Endothelial cell of umbilical vein (primary cell): Measurements from ENCODE around the gene DPH2. TPM values are rescaled to one million over a fixed set of nuclear protein-coding genes. Genes with fewer than 3 reads are reported as not detected.
A peak's percentile ranks its signal among the peaks of the same experiment; 100 is the strongest.

ENCODE experiments used
- BruUV-seq: library from RNA; stranded (reverse); fragments of 400-500 nt; replicated peaks from 2 replicates; lab custom pipeline; 2021; lab: Mats Ljungman, UMichigan
- CTCF ChIA-PET: fragments of 300-600, 350-600 bp; sonication (Branson Sonifier 250); formaldehyde crosslinking; loops from one replicate; lab custom pipeline; 2021; ENCODE audit warnings: antibody characterized with exemption, inconsistent platforms; lab: Charles Lee
- POLR2A ChIA-PET: fragments of 300-600, 350-600 bp; sonication (Branson Sonifier 250); formaldehyde crosslinking; loops from one replicate; lab custom pipeline; 2021; ENCODE audit warnings: antibody characterized with exemption, inconsistent platforms; lab: Charles Lee
- DNase-seq: peaks from one replicate; pipeline ENCODE4 v3.0.0-alpha.2; 2011; ENCODE audit warnings: low read depth, low spot score
- FAIRE-seq: peaks from 2 replicates; lab custom pipeline; 2011; peaks lifted over from hg19 to GRCh38; lab: Jason Lieb, UNC
- H2AFZ ChIP-seq: 2 replicates; pipeline ENCODE4 v1.6.0; 2012; ENCODE audit warnings: low read depth, low read length, control low read depth, inconsistent platforms
- H3K27ac ChIP-seq: 2 replicates; pipeline ENCODE4 v1.5.1; 2011; ENCODE audit warnings: low read depth, mild to moderate bottlenecking, control low read depth, low read length, moderate library complexity; ENCODE audit not compliant: insufficient read depth
- H3K27me3 ChIP-seq, 2 experiments: 2 replicates each; pipeline versions ENCODE4 v1.6.0 to v1.6.1; 2011; ENCODE audit warnings: low read length in 2 of 2, mixed read lengths in 1 of 2; ENCODE audit not compliant: control insufficient read depth in 2 of 2, insufficient read depth in 2 of 2
- H3K36me3 ChIP-seq, 2 experiments: 2 replicates in 1 of 2; 3 replicates in 1 of 2; pipeline ENCODE4 v1.5.1; 2011; ENCODE audit warnings: low read length in 2 of 2, mild to moderate bottlenecking in 1 of 2, moderate library complexity in 1 of 2; ENCODE audit not compliant: control insufficient read depth in 2 of 2, insufficient read depth in 2 of 2; ENCODE audit errors: extremely low read depth in 1 of 2
- H3K4me1 ChIP-seq: 3 replicates; pipeline ENCODE4 v1.5.1; 2011; ENCODE audit warnings: mild to moderate bottlenecking, low read length; ENCODE audit not compliant: control insufficient read depth, insufficient read depth; ENCODE audit errors: extremely low read depth
- H3K4me2 ChIP-seq: 2 replicates; pipeline ENCODE4 v1.6.1; 2011; ENCODE audit warnings: low read length, control low read depth, mixed read lengths; ENCODE audit not compliant: insufficient read depth
- H3K4me3 ChIP-seq, 3 experiments: fragments of 200-600 bp in 1 of 3; sonication (generic), shearing (Covaris generic) in 1 of 3; replicated peaks in 1 of 3; 2 replicates each; pipeline ENCODE4 v1.5.1; 2011 to 2016; ENCODE audit warnings: control low read depth in 3 of 3, low read length in 3 of 3, mild to moderate bottlenecking in 2 of 3, inconsistent platforms in 1 of 3, low read depth in 1 of 3, moderate library complexity in 1 of 3; ENCODE audit not compliant: insufficient read depth in 1 of 3
- H3K79me2 ChIP-seq: 2 replicates; pipeline ENCODE4 v1.6.0; 2012; ENCODE audit warnings: low read length, inconsistent platforms; ENCODE audit not compliant: control insufficient read depth, insufficient read depth
- H3K9ac ChIP-seq: replicated peaks from 2 replicates; pipeline ENCODE3; 2011; ENCODE audit warnings: low read length, control low read depth; ENCODE audit not compliant: insufficient read depth; ENCODE audit errors: extremely low read depth
- H3K9me1 ChIP-seq: replicated peaks from 3 replicates; pipeline ENCODE4 v1.6.0; 2011; ENCODE audit warnings: mild to moderate bottlenecking, low read length; ENCODE audit not compliant: control insufficient read depth, insufficient read depth; ENCODE audit errors: extremely low read depth
- H3K9me3 ChIP-seq: replicated peaks from 2 replicates; pipeline ENCODE4 v1.5.1; 2012; ENCODE audit warnings: low read length, inconsistent platforms; ENCODE audit not compliant: control insufficient read depth, insufficient read depth
- H4K20me1 ChIP-seq: replicated peaks from 2 replicates; pipeline ENCODE3; 2011; ENCODE audit warnings: mild to moderate bottlenecking, low read length; ENCODE audit not compliant: control insufficient read depth, insufficient read depth; ENCODE audit errors: extremely low read depth
- EZH2 ChIP-seq: IDR thresholded peaks from 2 replicates; pipeline ENCODE4 v1.6.1; 2012; ENCODE audit warnings: borderline replicate concordance, low read depth, mild to moderate bottlenecking, moderate library complexity, low read length, inconsistent platforms; ENCODE audit not compliant: severe bottlenecking
- FOS ChIP-seq: IDR thresholded peaks from 2 replicates; pipeline ENCODE4 v1.6.1; 2011; ENCODE audit warnings: mild to moderate bottlenecking, low read length, moderate library complexity, borderline replicate concordance; ENCODE audit not compliant: insufficient read depth
- GATA2 ChIP-seq: IDR thresholded peaks from 2 replicates; pipeline ENCODE4 v1.7.0; 2011; ENCODE audit warnings: low read depth, mild to moderate bottlenecking, moderate library complexity, mixed read lengths, low read length; ENCODE audit not compliant: insufficient read length, insufficient read depth
- JUN ChIP-seq: IDR thresholded peaks from 2 replicates; pipeline ENCODE4 v1.6.1; 2011; ENCODE audit warnings: borderline replicate concordance, low read depth; ENCODE audit not compliant: insufficient read length, insufficient read depth
- MYC ChIP-seq: IDR thresholded peaks from one replicate; pipeline ENCODE4 v1.6.1; 2011; ENCODE audit warnings: mild to moderate bottlenecking, low read depth, low read length
- POLR2A ChIP-seq: IDR thresholded peaks from 2 replicates; pipeline ENCODE4 v1.6.1; 2012; ENCODE audit warnings: low read depth, mild to moderate bottlenecking, control low read depth, low read length
- POLR2AphosphoS5 ChIP-seq: IDR thresholded peaks from 2 replicates; pipeline ENCODE4 v1.6.1; 2012; ENCODE audit warnings: low read depth, mild to moderate bottlenecking, control low read depth, low read length, moderate library complexity; ENCODE audit not compliant: insufficient read depth
- dilution Hi-C: fragments of 300-500 bp; cut with MboI; formaldehyde crosslinking; loops from one replicate; pipeline ENCODE4 v1.15.0; 2019; ENCODE audit warnings: low sequenced_read_pairs; ENCODE audit not compliant: extremely low pct_ligation_motif_present
- intact Hi-C: fragments of 100-400 bp; cut with micrococcal nuclease; formaldehyde crosslinking; loops from one replicate; pipeline ENCODE4 v1.10.0; 2022
- polyA plus RNA-seq, 4 experiments: library from polyadenylated mRNA; depleted of rRNA in 3 of 4; stranded (reverse) in 3 of 4; unstranded in 1 of 4; fragments of >200 nt; gene quantifications; 2 replicates each; pipeline versions ENCODE4 v1.2.1 to v1.2.3, GENCODE V29; 2011 to 2012; ENCODE audit warnings: missing spikeins in 1 of 4
- total RNA-seq: library from RNA; stranded (reverse); gene quantifications from 2 replicates; pipeline ENCODE4 v1.2.3, GENCODE V29; 2021
- TF ChIP-seq, protein P1 (sequence below), 2 donors: IDR thresholded peaks; 1 replicate in 1 of 2; 2 replicates in 1 of 2; pipeline ENCODE4 v1.5.1; 2011; ENCODE audit warnings: low read length in 2 of 2, mild to moderate bottlenecking in 2 of 2, moderate library complexity in 2 of 2, control low read depth in 1 of 2, inconsistent platforms in 1 of 2, low read depth in 1 of 2; ENCODE audit not compliant: insufficient read depth in 1 of 2; ENCODE audit errors: extremely low read depth in 1 of 2
- TF ChIP-seq, protein P2 (sequence below): IDR thresholded peaks from 2 replicates; pipeline ENCODE4 v1.6.1; 2011; ENCODE audit not compliant: insufficient read depth, insufficient read length

Gene DPH2
- total and polyA plus RNA-seq, 2 donors (not counting 3 experiments of a cell fraction or from before 2014, with no cell fraction given) = 28.1 to 59.1 TPM

DNA sequence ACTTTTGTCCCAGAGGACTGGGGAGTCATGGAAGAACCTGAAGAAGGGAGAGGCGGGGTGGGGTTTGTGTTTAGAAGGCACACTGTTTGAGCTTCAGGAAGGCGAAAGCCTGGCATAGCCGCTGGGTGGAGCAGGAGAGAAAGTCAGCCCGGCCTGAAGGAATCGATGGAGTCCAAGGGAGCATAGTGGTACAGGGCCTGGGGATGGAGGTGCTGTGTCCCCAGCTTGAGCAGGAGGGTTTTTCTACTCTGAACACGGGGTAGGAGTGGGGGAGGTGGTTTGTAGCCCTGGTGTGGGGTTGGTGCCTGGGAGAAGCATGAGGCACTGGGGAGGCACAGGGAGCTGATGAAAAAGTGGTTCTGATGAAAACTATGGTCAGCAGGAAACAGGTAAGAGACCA is 16.9 kb downstream of the DPH2 start:
- H4K20me1 ChIP-seq = no peaks in the 10 kb centered on the region
- no peak overlapping the region for H3K4me3 ChIP-seq
- POLR2A ChIA-PET = no interaction called here
- TF ChIP-seq POLR2AphosphoS5 = no peak
- TF ChIP-seq, protein P1, sequence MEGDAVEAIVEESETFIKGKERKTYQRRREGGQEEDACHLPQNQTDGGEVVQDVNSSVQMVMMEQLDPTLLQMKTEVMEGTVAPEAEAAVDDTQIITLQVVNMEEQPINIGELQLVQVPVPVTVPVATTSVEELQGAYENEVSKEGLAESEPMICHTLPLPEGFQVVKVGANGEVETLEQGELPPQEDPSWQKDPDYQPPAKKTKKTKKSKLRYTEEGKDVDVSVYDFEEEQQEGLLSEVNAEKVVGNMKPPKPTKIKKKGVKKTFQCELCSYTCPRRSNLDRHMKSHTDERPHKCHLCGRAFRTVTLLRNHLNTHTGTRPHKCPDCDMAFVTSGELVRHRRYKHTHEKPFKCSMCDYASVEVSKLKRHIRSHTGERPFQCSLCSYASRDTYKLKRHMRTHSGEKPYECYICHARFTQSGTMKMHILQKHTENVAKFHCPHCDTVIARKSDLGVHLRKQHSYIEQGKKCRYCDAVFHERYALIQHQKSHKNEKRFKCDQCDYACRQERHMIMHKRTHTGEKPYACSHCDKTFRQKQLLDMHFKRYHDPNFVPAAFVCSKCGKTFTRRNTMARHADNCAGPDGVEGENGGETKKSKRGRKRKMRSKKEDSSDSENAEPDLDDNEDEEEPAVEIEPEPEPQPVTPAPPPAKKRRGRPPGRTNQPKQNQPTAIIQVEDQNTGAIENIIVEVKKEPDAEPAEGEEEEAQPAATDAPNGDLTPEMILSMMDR (IDR thresholded peaks at IDR 0.05; ENCODE audit: extremely low read depth in 1 of 2, insufficient read depth in 1 of 2, low read depth in 1 of 2, low read length in 2 of 2) = peak in 1 of 2 donors; percentile 11
- no peaks in the 10 kb centered on the region for H3K9me3 ChIP-seq
- H3K4me1 ChIP-seq = peaks cover 3% of the 10 kb centered on the region
- no peak overlapping the region for H3K27ac ChIP-seq
- FAIRE-seq = no peak
- no peaks in the 10 kb centered on the region for H3K9me1 ChIP-seq
- CTCF ChIA-PET = interaction anchor here (1.3 to 1.8 kb wide), 3 partner anchors 12 to 62 kb away, joined by 3 to 8 read pairs (median 5); no protein-coding TSS in a partner anchor
- no peak overlapping the region for H3K4me2 ChIP-seq
- H2AFZ ChIP-seq = no peak overlapping the region
- DNase-seq = no peak
- peaks cover 0 to 10% of the 10 kb centered on the region in 2 experiments for H3K36me3 ChIP-seq
- H3K27me3 ChIP-seq = no peaks in the 10 kb centered on the region
- dilution Hi-C loops (no loop called here), intact Hi-C loops (no loop called here)
- BruUV-seq = no TSS peak
- H3K9ac ChIP-seq = no peak overlapping the region
- no peaks in the 10 kb centered on the region for H3K79me2 ChIP-seq

DNA sequence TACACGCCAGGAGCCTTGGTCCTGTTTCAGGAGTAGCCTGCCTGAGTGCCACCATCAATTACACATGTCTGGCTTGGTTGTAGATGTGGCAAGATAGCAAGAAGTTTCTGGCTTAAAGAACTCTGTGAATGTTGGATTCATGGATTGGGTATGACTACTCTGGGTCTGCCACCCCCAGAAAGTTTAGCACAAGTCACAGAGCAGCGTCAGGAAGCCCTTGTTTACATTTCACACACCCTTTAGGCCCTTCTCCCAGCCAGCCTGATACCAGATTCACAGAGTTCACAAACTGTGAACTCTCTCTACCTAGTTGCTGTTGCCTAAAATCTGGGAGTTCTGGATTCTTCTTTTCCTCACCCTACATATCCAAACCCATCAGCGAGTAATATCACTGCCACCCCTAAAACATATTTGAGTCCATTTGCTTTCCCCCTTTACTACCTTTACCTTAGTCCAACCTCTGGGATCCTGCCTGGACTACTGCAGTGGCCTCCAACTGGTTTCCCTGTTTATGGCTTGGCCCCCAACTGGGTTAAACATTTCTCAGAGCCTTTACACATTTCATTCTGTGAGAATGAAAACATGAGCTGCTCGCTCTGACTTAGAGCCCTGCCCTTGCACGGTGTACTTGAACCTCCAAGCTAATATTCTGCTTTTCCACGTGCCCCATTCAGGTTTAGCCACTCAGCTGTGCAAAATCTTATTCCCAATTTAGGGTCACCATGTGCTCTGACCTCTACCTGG is 17.5 kb downstream of the DPH2 start:
- peaks cover 6% of the 10 kb centered on the region for H3K4me1 ChIP-seq
- H3K27me3 ChIP-seq = no peaks in the 10 kb centered on the region
- TF ChIP-seq, protein P2, sequence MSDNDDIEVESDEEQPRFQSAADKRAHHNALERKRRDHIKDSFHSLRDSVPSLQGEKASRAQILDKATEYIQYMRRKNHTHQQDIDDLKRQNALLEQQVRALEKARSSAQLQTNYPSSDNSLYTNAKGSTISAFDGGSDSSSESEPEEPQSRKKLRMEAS = no peak
- no peak for TF ChIP-seq POLR2A
- TF ChIP-seq MYC = no peak
- TF ChIP-seq POLR2AphosphoS5 = no peak
- TF ChIP-seq GATA2 = no peak
- no peak for TF ChIP-seq JUN
- TF ChIP-seq FOS = no peak
- no peak for TF ChIP-seq EZH2
- no TSS peak for BruUV-seq
- no peak overlapping the region for H3K27ac ChIP-seq
- dilution Hi-C loops (no loop called here), intact Hi-C loops (no loop called here)
- H3K9ac ChIP-seq = no peak overlapping the region
- CTCF ChIA-PET = interaction anchor here (1.3 to 1.8 kb wide), 4 partner anchors 11 to 224 kb away, joined by 3 to 8 read pairs (median 6); no protein-coding TSS in a partner anchor
- DNase-seq (no peak), FAIRE-seq (no peak)
- H4K20me1 ChIP-seq = no peaks in the 10 kb centered on the region
- H3K79me2 ChIP-seq = no peaks in the 10 kb centered on the region
- no peak overlapping the region for H2AFZ ChIP-seq
- no peaks in the 10 kb centered on the region for H3K9me3 ChIP-seq
- no peaks in the 10 kb centered on the region for H3K9me1 ChIP-seq
- POLR2A ChIA-PET = no interaction called here
- peaks cover 0 to 10% of the 10 kb centered on the region in 2 experiments for H3K36me3 ChIP-seq
- no peak overlapping the region for H3K4me3 ChIP-seq
- no peak overlapping the region for H3K4me2 ChIP-seq
